Left forelimb (tissue), 1 donor: ENCODE measurements around the gene OMP.
"Not testable (repeated sequence)": the region's sequence is repeated elsewhere in the genome, so short reads cannot be mapped to it uniquely, and the experiment has no call there.

Source experiments
- DNase-seq: peaks from one replicate; pipeline ENCODE4 v3.0.0-alpha.2; 2018; ENCODE audit warnings: low spot score

OMP gene

DNA sequence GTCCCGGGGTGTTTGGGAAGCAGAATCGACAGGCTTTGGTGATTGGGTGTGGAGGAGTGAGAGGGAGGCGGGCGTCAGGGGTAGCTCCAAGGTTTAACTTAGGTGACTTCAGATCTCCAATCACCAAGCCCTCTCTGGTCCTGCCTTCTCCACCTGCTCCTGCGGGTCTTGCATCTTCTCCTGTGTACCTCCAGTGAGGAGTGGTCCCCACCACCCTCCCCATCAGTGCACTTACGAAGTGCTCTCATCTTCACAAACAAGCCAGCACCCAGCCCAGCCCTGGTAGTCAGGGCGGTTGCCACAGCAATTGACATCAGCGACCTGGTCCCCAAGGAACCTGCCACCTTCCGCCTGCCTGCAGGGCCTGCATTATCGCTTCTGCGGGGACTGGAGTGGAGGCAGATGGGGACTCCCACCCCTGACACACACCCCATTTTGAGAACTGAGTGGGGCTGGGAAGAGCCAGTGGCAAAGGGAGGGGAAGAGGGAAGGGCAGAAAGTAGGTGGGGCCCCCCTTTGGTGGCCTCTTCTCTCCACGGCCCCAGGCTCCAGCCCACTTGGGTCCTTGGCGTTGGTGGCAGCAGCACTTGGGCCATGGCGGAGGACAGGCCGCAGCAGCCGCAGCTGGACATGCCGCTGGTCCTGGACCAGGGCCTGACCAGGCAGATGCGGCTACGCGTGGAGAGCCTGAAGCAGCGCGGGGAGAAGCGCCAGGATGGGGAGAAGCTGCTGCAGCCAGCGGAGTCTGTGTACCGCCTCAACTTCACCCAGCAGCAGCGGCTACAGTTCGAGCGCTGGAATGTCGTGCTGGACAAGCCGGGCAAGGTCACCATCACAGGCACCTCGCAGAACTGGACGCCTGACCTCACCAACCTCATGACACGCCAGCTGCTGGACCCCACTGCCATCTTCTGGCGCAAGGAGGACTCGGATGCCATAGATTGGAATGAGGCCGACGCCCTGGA is at the start of gene OMP:
Gene OMP, plus strand, starts transcription at position 595 of the 965 bp plus-strand sequence. Its CDS starts 0 bp downstream, at position 595.
- no peak for DNase-seq

DNA sequence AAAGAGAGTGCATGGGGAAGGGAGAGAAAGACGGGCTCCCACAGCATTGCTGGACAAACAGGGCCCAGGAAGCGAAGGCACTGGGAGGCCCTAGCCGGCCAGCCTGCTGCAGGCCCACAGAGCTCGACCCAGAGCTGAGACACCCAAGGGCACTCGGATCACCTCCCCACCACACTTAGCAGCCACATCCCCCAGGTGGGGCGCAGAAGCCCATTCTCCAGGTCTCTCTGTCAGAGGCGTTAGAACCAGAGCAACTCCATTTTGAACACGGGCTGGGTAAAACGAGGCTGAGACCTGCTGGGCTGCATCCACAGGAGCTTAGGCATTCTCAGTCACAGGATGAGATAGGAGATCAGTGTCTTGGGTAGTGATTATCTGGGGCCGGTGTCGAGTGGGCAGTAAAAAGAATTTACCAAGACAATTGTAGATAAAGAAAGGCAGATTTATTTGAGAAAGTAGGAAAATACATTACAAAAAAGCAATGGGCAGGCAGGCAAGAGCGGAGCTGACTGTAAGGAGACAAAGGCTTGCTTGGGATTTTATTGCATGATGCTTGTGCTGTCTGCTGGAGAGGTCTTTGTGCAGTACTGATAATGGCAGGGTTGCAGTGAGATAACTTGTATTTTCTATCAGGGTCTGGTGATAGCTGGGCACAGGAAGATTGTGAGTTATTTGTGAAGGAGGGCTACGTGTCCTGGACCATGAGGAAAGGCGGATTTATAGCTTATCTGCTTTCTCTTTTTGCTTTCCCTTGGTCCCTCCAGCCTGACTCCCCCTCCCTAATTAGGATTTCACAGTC is 49.2 kb upstream of the OMP start:
- DNase-seq: no peak

GRCh38 chr11:77054084-77054483 is 48.6 kb upstream of the OMP start:
- DNase-seq: no peak

DNA sequence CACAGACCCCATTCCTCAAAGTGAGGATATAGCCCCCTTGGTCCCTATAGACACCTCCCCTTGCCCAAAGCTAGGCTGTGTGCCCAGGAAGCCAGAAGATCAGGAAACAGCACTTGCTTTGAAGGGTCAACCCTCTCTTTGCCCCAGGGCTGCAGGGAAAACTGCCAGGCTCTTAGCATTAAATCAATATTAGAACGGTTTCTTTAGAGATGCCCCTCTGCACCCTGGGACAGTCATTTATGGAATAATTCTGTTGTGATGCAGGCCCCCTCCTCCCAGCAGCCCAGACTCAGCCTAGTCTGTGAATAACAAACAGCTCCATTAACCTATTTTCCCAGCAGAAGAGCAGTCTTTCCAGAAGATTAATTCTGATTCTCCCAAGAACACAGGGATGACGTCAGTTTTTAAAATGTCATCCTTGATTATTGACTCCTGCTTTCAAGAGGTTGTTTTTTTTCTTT is 47.5 kb upstream of the OMP start:
- no peak for DNase-seq

DNA sequence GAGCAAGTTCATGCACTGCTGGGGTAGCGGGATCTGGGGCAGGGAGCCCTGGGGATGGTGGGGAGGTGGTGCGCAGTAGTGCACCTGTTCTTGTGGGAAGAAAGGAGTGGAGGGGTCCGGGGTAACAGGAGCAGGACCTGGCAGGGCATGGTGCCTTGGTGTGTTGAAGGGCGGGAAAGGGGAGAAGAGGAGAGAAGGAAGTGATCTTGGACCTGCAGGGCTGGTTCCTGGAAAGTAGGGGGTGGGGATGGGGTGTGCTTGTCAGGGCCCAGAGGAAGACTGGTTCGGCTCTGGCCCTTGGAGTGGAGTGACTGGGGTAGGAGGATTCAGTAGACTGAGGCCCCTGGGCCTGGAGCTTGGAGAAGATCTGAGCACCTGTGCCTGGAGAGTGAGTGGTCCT is 46.7 kb upstream of the OMP start:
- no peak for DNase-seq

GRCh38 chr11:77056814-77057402 is 45.7 kb upstream of the OMP start:
- no peak for DNase-seq

DNA sequence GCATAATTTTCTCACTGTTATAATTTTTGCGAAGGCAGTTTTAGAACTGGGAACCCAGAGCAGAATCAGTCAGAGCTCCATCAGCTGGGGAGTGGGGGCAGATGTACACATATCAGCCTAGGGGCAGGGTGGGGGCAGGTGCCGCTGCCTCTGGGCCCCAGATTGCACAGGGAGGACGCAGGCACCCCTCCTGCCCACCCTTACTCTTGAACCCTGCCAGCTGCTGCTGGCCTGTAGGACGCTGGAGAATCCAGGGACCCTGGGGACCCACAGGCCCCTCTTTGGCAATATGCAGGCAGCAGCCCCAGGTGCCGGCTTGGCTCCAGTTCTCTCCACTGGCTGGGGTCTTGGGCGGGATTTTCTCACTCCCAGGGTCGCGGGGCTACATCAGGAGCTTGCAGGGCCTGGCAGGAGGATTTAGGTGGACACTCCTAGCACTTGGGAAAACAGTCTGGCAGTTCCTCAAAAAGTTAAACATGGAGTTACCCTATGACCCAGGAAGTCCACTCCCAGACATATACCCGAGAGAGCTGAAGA is 44.6 kb upstream of the OMP start:
- no peak for DNase-seq

GRCh38 chr11:77058900-77059299 is 43.7 kb upstream of the OMP start:
- DNase-seq: no peak

DNA sequence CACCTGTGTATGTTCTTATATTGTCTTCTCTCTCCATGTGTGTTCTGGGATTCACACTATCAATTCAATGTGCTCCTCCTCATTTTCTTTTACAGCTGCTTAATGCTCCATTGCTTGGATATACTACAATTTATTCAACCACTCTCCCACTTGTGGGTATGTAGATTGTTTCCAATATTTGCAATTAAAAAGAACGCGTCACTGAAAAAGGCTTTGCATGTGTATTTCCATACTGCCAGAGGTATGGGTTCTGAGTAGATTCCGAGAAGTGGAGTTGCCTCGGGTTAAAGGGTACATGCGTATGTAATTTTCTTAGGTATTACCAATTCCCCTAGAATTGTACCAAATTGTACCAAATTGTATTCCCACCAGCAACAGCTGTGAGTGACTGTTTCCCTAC is 42.8 kb upstream of the OMP start:
- no peak for DNase-seq

GRCh38 chr11:77060234-77060633 is 42.4 kb upstream of the OMP start:
- DNase-seq: no peak

DNA sequence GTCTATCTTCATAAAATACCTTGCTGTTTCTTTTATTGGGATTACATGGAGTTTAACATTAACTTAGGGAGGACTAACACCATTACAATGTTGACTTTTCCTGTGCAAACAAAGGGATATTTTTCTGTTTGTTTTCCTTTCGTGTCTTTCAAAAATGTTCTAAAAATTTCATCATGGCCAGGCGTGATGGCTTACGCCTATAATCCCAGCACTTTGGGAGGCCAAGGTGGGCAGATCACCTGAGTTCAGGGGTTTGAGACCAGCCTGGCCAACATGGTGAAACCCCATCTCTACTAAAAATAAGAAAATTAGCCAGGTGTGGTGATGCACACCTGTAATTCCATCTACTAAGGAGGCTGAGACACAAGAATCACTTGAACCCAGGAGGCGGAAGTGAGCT is 41.4 kb upstream of the OMP start:
- DNase-seq: not testable (repeated sequence)

DNA sequence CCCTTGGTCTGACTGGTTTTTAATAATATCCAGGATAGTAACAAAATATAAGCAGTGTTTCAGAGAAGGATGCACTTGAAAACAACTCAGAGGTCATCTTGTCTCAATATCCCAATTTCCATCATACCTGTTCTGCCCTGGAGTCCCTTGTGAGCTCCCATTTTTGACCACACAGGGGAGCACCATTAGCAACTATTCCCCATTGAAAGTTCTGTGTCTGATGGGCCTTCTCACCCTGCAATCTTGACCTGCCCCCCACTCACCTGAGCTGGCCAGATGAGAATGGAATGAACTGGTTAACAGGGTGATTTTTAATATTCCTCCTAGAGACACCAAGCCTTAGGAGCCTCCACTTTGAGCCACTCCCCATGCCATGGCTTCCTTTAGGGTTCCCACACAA is 39.7 kb upstream of the OMP start:
- DNase-seq: no peak

GRCh38 chr11:77063407-77063806 is 39.2 kb upstream of the OMP start:
- DNase-seq: no peak

- no peak for DNase-seq
Measured at GRCh38 chr11:77063861-77064260, 38.8 kb upstream of the OMP start.

- no peak for DNase-seq
Measured at GRCh38 chr11:77064648-77065217, 37.9 kb upstream of the OMP start.

GRCh38 chr11:77065878-77066228 is 36.8 kb upstream of the OMP start:
- DNase-seq: peak; percentile 67

GRCh38 chr11:77066229-77067042 is 36.2 kb upstream of the OMP start, which contains the start of gene CAPN5:
CAPN5 (plus strand) TSS chr11:77066971; CDS start chr11:77084887, 17,916 bp downstream.
- peak; percentile 96 for DNase-seq

- no peak for DNase-seq
Measured at GRCh38 chr11:77067861-77068443, 34.7 kb upstream of the OMP start.

DNA sequence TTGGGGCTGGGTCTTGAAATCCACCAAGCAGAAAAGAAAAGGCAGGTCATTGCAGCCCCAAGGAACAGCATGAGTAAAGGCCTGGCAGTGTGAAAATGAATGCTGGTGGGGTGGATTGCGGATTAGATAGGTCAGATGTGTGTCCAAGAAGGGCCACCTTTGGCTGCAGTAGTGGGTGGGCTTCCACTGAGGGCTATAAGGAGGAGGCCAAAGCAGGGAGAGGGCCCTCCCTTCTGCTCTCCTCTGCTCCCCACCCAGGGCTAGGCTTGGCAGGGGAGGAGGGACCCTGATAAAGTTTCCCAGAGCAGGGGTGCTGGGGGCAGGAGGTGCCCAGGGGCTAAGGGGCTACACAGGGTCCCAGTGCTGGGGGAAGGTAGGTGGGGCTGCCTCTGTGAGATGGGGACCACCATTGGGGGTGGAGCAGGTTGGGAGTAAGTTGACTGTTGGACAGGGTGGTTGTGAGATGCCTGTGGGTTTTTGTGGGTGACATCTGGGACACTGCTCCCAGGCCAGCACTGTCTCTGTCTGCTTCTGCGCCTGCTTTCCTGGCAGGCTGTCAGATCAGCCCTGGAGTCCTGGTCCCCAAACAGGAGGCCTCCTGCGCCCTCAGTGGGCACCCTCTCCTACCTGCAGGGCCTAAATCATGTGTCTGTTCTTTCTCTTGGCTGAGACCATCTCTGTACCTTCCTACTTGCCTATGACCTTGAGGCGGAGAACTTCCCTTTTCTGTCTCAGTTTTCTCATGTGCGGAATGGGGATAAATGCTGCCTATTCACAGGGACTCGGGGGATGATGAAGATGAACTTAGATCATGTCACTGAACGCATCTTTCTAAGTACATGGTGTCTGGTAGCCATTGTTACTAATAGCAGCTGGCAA is 33.9 kb upstream of the OMP start:
- no peak for DNase-seq
